Panc1 (cell line): ENCODE measurements around the gene DHRSX. TPM values are rescaled to one million over a fixed set of nuclear protein-coding genes. Genes with fewer than 3 reads are reported as not detected.

Experiments
- ATAC-seq: fragments of 200-7000 bp; cut with Tn5 transposase; 2 replicates; pipeline ENCODE4 v1.9.1; 2020; ENCODE audit warnings: mild to moderate bottlenecking, moderate library complexity
- BruUV-seq: library from RNA; stranded (reverse); fragments of 400-500 nt; replicated peaks from 2 replicates; lab custom pipeline; 2021; lab: Mats Ljungman, UMichigan
- CTCF ChIA-PET: fragments of 300-600 bp; sonication (Branson Sonifier 250); formaldehyde crosslinking; loops from one replicate; lab custom pipeline; 2022; ENCODE audit warnings: antibody characterized with exemption; lab: Charles Lee
- POLR2A ChIA-PET: fragments of 300-600 bp; sonication (Branson Sonifier 250); formaldehyde crosslinking; loops from one replicate; lab custom pipeline; 2022; ENCODE audit warnings: antibody characterized with exemption; lab: Charles Lee
- DNase-seq: peaks from one replicate; pipeline ENCODE4 v3.0.0-alpha.2; 2010; ENCODE audit warnings: low read depth, low spot score
- H3K27ac ChIP-seq: 2 replicates; pipeline ENCODE4 v1.5.1; 2011; ENCODE audit warnings: mild to moderate bottlenecking, low read length, inconsistent platforms
- H3K27me3 ChIP-seq: fragments of 200-500 bp; sonication (Bioruptor generic); 2 replicates; pipeline ENCODE4 v1.6.0; 2014; ENCODE audit warnings: low read length, inconsistent platforms; ENCODE audit not compliant: control insufficient read depth, insufficient read depth
- H3K36me3 ChIP-seq: fragments of 200-500 bp; sonication (Bioruptor generic); 2 replicates; pipeline ENCODE4 v1.5.1; 2014; ENCODE audit warnings: inconsistent platforms, mild to moderate bottlenecking, low read length, moderate library complexity; ENCODE audit not compliant: control insufficient read depth, insufficient read depth
- H3K4me1 ChIP-seq: 2 replicates; pipeline ENCODE4 v1.5.1; 2011; ENCODE audit warnings: inconsistent platforms, mild to moderate bottlenecking, low read length, moderate library complexity; ENCODE audit not compliant: control insufficient read depth, insufficient read depth
- H3K4me3 ChIP-seq, 2 experiments: 2 replicates each; pipeline ENCODE4 v1.5.1; 2011 to 2012; ENCODE audit warnings: low read depth in 2 of 2, low read length in 2 of 2, mild to moderate bottlenecking in 2 of 2, inconsistent platforms in 1 of 2, moderate library complexity in 1 of 2
- H3K9me3 ChIP-seq: fragments of 200-500 bp; sonication (Bioruptor generic); 2 replicates; pipeline ENCODE4 v1.5.1; 2014; ENCODE audit warnings: low read depth, mild to moderate bottlenecking, inconsistent platforms, low read length, moderate library complexity; ENCODE audit not compliant: control insufficient read depth, insufficient read depth
- CTCF ChIP-seq: fragments of 450-650 bp; IDR thresholded peaks from 2 replicates; pipeline ENCODE4 v1.5.1; 2017; ENCODE audit warnings: mild to moderate bottlenecking
- POLR2AphosphoS5 ChIP-seq: IDR thresholded peaks from 2 replicates; pipeline ENCODE4 v1.6.1; 2012; ENCODE audit warnings: mild to moderate bottlenecking, low read depth, low read length, moderate library complexity
- REST ChIP-seq, 2 experiments: IDR thresholded peaks; 2 replicates each; pipeline ENCODE4 v1.6.1; 2011 to 2012; ENCODE audit warnings: low read depth in 2 of 2, control low read depth in 1 of 2, low read length in 1 of 2, mild to moderate bottlenecking in 1 of 2, moderate library complexity in 1 of 2; ENCODE audit not compliant: insufficient read depth in 1 of 2
- SIN3A ChIP-seq: IDR thresholded peaks from 2 replicates; pipeline ENCODE4 v1.6.1; 2012; ENCODE audit warnings: low read depth, mild to moderate bottlenecking, low read length, moderate library complexity, borderline replicate concordance; ENCODE audit not compliant: insufficient read depth
- TCF7L2 ChIP-seq: IDR thresholded peaks from 2 replicates; pipeline ENCODE4 v1.6.1; 2011; ENCODE audit warnings: mild to moderate bottlenecking, low read depth, low read length, inconsistent platforms
- in situ Hi-C: cut with HindIII; loops from 2 replicates; pipeline ENCODE4 v1.10.0; 2016; ENCODE audit warnings: low sequenced_read_pairs, low pct_unique_long_range_greater_than_20kb
- intact Hi-C: fragments of 100-400 bp; cut with micrococcal nuclease; formaldehyde crosslinking; loops from one replicate; pipeline ENCODE4 v1.10.0; 2022; ENCODE audit not compliant: unreplicated experiment
- total RNA-seq: library from RNA; stranded (reverse); gene quantifications from one replicate; pipeline ENCODE4 v1.2.1, GENCODE V29; 2021; ENCODE audit not compliant: unreplicated experiment

Gene DHRSX
- total RNA-seq, 1 experiment from 2014 or later: 20.1 TPM

GRCh38 chrX:2504706-2505332, 4.0 kb upstream of the DHRSX start:
- DNase-seq (no peak), ATAC-seq (no peak)
- ChIA-PET POLR2A (no interaction called here), CTCF (no interaction called here)
- Histone ChIP-seq H3K27ac (no peak overlapping the region), H3K27me3 (no peaks in the 10 kb centered on the region), H3K9me3 (no peaks in the 10 kb centered on the region), H3K4me3 (no peak overlapping the region), H3K4me1 (peaks cover 4% of the 10 kb centered on the region; the same call in 1 of the 2 replicates), H3K36me3 (no peaks in the 10 kb centered on the region)
- TF ChIP-seq SIN3A: no peak
- TF ChIP-seq POLR2AphosphoS5: no peak
- no peak for TF ChIP-seq CTCF
- TF ChIP-seq REST (IDR thresholded peaks at IDR 0.05; ENCODE audit: insufficient read depth in 1 of 2, low read depth in 2 of 2, low read length in 1 of 2): no peak
- TF ChIP-seq TCF7L2: no peak
- intact Hi-C loops: no loop called here
- no TSS peak for BruUV-seq
- in situ Hi-C loops: no loop called here

GRCh38 chrX:2503591-2504500, 3.1 kb upstream of the DHRSX start:
- Histone ChIP-seq H3K27ac (no peak overlapping the region), H3K4me1 (peaks cover 4% of the 10 kb centered on the region; the same call in 1 of the 2 replicates), H3K9me3 (no peaks in the 10 kb centered on the region), H3K27me3 (no peaks in the 10 kb centered on the region), H3K36me3 (no peaks in the 10 kb centered on the region), H3K4me3 (no peak overlapping the region)
- in situ Hi-C loops: no loop called here
- intact Hi-C loops: no loop called here
- BruUV-seq: no TSS peak
- CTCF ChIA-PET: no interaction called here
- POLR2A ChIA-PET: no interaction called here
- no peak for TF ChIP-seq REST (IDR thresholded peaks at IDR 0.05; ENCODE audit: insufficient read depth in 1 of 2, low read depth in 2 of 2, low read length in 1 of 2)
- TF ChIP-seq CTCF: no peak
- TF ChIP-seq POLR2AphosphoS5: no peak
- no peak for DNase-seq
- ATAC-seq: no peak
